GM19023 (cell line): Measurements from ENCODE around the gene HPSE2.
"Not testable (repeated sequence)": the region's sequence is repeated elsewhere in the genome, so short reads cannot be mapped to it uniquely, and the experiment has no call there.

Source experiments
- ATAC-seq: cut with Tn5 transposase; IDR thresholded peaks from one replicate; pipeline ENCODE4 v1.9.1; 2021; ENCODE audit warnings: mild to moderate bottlenecking, moderate library complexity; ENCODE audit not compliant: unreplicated experiment

The HPSE2 gene

DNA sequence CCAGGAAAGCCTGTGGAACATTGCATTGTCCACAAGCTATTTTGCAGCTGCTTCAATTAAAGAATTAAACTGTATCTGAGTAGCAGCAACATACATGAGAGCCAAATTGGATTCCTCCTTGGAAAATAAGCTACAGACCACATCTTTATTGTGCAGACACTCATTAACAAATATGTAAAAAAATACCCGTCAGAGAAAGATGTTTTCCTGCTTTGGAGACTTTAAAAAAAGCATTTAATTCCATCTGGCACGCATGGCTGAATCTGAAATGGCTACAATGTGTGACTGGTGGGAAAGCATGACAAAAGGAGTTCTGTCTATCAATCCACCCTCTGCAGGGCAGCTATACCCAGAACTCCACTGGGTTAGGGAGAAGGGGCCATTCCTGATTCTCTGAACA is 715.8 kb downstream of the HPSE2 start:
- no peak for ATAC-seq

DNA sequence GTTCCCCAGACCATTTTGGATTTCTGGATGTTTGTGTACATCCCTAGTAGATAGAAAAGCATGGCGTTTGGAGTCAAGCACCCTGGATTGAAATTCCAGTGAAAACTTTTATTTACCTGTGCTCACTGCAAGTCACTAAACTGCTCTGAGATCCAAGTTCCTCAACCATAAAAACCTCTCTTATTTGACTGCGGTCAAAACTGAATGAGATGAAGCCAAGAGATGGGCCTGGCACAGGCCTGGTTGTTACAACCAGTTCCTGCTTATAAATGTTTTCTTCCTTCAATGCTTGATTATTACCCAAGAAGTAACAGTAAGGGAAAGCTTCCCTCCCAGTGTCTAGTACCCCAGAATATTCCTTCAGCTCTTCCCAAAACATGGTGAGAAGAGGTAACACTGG is 718.0 kb downstream of the HPSE2 start:
- no peak for ATAC-seq

DNA sequence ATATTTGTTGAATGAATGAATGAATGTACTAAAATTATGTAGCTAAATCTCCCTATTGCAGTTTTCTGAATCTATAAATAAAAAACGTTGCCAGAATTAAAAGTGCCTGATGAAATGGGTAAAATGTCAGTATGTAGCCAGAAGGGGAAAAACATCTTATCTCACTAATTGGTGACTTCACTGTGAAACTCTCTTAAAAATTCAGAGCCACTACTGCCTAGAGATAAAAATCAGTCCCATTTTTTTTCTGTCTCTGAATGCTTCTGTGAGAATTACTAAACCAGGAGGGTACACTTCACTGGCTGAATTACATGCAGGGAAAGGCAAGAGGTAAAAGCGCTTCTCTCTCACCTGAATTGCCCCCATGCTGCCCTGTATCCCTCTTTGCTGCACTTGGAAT is 719.3 kb downstream of the HPSE2 start:
- ATAC-seq, result no peak

DNA sequence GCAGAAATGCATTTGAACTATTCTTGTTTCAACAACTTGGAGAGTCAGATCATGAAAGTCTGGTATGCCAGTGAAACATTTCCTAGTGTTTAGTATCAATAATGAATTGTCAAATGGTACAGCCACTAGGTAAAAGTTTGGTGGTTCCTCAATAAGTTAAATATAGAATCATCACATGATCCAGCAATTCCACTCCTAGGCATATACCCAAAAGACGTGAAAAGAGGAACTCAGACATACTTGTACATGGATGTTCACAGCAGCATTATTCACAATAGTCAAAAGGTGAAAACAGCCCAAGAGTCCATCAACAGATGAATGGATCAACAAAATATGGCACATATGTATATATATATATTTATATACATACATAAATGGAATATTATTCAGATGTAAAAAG is 721.9 kb downstream of the HPSE2 start:
- ATAC-seq, result no peak

DNA sequence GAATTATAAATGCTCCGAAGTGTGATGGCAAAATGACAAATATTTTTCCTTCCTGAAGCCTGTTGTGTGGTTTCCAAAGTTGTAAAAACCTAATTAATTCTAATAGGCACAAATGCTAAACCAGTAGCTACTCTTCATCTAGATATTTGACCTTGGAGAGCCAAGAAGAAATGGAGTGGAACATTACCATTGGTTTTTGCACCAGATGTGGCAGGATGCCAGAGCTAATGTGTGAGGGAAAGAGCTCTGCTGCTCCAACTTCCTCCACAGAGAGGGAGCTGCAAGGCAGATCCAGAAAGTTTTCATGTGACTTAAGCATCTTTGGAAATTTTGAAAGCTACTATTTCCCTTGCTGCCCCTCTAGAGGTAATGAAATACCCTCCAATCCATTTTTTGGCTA is 723.8 kb downstream of the HPSE2 start:
- no peak for ATAC-seq

DNA sequence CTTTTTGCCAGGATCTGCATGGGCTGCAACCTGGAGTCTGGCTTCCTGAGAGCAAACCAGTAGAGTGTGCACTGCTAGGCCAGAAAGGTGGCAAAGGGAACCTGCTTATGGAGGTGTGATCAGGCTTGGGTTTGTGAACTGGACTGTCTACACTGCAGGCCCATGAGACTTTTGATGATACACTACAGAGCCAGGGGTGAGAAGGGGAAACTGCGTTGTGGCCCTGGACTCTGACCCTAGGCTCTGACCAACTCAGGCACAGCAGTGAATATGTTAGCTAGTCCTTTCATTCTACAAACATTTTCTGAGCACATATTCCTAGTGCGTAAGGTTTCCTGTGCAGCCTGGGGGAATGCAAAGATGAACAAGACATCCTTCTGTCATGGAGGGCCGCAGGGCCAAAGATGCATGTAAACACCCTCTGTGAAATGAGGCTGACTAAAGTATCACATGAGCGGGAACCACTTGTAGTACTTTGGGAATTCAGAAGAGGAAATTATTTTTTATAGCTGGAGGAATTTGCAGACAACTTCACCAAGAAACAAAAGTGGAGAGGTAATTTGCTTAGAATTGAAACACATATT is 725.1 kb downstream of the HPSE2 start:
- ATAC-seq, result no peak

DNA sequence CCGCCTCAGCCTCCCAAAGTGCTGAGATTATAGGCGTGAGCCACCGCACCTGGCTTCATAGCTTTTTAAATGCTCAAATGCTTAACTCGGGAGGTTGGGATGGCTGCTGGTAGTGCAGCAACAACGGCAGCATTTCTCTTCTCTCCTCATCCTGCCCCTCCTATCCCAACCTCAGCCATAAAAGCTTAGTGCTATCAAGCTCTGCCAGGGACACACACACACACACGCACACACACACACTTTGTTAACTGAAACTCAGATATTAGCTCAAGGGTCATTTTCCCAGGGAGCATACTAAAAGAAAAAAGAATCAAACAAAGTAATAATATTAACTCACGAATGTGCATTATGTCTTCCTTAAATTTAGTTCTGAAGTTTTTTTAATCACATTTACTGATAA is 725.9 kb downstream of the HPSE2 start:
- no peak for ATAC-seq

DNA sequence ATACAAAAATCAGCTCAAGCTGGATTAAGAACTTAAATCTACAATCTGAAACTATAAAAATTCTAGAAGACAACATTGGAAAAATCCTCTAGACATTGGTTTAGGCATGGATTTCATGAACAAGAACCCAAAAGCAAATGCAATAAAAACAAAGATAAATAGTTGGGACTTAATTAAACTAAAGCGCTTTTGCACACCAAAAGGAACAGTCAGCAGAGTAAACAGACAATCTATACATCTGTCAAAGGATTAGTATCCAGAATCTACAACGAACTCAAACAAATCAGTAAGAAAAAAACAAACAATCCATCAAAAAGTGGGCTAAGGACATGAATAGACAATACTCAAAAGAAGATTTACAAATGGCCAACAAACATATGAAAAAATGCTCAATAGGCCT is 733.1 kb downstream of the HPSE2 start:
- not testable (repeated sequence) for ATAC-seq

DNA sequence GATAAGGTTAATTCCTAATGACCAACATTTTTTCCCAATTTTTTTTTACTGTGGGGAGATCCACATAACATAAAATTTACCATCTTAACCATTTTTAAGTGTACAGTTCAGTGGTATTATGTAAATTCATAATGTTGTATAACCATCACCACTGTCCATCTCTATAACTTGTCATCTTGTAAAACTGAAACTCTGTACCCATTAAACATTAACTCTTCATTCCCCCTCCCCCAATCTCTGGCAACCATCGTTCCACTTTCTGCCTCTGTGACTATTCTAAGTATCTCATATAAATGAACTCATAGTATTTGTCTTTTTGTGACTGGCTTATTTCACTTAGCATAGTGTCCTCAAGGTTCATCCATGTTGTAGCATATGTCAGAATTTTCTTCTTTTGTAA is 742.9 kb downstream of the HPSE2 start:
- ATAC-seq, result no peak

DNA sequence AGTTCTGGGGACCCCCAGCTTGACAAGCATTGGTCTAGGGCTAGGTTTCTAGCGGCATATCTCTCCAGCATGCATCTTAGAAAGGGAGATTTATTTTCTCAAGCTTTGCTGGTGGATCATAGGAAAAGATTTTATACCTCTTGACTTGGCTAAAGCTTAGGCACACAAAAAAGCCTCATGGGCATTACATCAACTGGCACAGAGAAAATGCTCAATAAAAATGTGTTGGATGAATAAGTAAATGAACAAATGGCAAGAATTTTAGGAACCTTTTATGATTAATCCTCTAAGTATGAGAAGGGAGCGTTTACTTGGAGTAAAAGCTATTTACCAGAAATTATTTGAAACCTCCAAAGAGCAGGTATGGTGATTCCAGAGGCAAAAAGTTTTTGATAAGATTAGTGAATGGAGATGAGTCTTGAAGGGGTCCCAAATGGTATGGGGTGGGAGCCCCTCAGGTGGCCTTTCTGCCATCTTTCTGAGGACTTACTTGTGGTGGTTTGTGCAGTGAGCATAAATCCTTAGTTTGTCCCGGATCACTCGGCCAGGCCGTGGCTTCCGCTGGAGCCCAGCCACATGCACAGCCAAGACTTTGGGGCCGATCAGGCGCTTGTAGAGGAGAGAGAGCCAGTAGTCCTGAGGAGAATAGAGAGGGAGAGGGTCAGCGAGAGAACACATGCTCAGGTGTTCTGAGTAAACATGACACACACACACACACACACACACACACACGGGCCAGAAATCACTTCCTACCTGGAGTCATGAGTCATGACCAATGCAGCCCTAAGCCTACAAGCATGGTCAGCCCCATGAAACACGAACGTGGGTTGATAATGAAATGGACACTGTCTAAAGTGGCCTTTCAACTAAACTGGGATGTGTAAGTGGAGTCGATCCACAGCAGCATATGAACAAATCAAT is 745.8 kb downstream of the HPSE2 start:
- no peak for ATAC-seq

DNA sequence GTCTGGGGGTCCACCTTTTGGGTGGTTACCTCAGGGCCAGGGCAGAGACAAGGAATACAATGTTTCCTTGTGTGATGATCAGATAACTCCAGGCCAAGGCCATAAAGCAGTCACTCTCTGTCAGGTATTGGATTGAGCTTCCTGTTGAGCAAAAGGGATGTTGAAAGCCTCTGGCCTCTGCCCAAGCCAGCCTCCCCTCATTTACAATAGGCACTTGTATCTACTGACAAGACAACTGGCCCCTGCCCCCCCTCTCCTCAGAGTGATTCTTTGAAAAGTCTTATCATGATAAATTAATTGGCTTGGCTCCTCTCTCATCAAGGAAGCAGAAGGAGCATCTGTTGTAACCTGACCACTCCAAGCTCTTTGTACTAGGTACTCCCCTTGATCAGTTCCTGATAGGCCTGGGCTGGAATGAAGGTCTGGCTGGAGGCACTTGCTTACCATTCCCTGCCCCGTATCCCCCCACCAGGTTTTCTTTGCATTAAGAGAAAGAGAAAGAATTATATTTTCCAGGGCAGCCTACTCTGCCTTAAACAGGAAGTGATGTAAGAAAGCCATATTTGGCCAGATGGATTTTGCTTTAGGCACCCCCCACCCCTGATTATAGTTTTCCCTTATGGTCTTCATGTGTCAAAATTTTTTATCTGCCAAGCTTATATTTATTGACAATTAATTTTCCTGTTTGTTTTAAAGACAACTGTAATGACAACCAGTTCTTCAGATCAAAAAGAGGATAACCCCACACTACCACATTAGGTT is 746.8 kb downstream of the HPSE2 start:
- no peak for ATAC-seq

DNA sequence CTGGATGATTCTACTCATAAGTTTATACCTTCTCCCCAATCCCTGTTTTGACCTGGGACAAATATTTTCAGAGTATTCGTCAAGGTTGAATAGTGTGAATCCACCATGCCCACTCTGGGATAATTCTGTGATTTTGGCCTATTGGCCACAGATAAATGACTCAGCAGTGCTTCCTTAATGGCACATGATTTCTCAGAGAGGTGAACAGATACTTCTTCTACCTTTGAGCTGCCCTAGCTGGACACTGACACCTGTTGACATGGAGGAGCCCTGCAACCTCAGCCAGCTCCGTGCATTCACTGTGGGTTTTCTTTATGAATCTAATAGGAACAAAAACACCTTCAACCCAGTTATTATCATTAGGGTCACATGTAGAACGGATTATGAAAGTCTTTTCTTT is 748.0 kb downstream of the HPSE2 start:
- ATAC-seq, result no peak

DNA sequence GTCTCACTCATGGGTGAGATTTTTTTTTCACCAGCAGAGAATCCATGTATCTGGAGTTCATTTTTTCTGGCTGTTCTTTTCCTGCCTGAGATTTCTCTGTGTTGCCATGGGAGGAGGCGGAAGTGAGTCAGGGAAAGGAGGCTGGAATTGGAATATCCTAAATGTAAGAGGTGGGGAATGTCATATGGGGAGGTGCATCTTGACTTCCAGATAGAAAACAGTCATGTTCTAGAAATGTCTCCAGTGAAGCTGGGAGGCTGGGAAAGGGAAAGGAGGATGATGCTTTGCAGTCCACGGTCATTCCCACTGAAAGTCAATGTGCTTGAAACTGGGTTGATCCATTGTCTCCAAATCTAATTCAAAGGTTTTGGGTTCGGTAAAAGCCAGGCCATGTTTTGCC is 749.2 kb downstream of the HPSE2 start:
- ATAC-seq, result no peak

DNA sequence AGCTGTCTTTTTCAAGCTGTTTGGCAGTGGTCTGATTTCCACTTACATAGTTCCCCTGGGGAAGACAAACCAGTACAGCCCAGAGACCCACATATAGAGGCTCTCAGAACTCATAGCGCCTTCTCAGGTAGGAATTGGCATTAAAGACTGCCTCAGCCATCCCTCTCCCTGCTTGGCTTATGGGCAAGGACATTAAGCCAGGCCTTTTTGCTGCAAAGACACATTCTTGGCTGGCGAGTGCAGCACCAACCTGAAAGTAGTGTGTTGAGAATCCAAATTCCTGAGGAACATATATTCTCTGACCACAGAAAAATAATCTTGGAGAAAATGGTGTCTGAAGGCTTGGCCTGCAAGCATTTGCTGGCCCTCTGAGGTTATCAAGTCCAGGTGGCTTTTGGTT is 749.7 kb downstream of the HPSE2 start:
- no peak for ATAC-seq

DNA sequence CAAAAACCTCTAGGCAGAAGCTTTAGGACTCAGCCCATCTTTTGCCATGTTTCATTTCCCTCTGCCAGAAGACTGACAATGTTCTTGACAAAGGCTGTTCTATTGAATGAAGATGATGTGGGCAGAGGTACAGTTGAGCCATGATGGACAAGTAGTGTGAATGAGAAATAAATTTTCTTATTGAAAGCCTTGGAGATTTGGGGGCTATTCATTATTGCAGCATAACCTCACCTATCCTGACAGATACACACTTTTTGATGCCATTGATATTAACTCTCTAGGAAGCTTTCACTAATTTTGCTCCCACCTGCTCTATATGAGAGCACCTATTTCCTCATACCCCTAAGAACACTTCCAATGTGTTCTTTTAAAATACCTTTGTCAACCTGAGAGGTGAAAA is 752.0 kb downstream of the HPSE2 start:
- no peak for ATAC-seq

DNA sequence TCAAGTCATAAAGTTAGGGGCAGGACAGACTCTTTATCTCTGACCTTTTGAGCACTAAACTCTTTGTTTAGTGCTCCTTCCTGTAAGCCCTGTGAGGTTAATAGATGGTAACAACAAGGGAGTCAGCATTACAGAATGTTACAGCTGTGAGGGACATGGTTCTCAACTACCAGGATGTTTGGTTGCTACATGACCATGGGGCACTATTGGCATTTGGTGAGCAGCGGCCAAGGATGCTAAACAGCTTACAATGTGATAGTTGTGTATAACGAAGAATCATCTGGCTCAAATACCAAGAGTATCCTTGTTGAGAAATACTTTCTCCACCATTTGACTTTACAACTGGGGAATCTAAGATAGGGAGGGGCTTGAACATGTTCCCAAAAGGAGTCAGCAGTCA is 753.6 kb downstream of the HPSE2 start:
- ATAC-seq, result no peak

DNA sequence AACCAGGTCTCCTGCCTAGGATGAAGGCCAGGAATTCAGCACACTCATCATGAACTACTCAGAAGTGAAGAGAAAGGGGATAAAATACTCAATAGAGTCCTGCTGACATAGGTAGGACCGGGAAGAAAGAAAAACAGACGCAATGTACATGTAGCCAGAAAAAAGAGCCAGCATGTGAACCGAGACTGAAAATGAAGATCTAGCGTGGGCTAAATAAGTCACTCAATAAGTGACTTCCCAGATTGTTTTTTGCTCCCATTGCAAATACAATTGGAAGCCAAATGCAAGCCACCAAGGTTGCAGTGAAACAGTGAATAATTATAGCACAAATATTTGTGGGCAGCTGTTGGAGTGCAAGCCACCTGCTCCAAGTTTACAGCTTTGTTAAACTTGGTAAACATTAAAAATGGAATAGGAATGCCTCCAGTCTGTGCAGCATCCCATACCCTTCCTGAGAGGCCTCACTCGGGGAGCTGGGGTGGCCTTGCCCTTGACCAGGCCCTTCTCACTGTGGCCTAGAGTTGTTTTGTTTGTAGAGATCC is 754.2 kb downstream of the HPSE2 start:
- ATAC-seq, result no peak

DNA sequence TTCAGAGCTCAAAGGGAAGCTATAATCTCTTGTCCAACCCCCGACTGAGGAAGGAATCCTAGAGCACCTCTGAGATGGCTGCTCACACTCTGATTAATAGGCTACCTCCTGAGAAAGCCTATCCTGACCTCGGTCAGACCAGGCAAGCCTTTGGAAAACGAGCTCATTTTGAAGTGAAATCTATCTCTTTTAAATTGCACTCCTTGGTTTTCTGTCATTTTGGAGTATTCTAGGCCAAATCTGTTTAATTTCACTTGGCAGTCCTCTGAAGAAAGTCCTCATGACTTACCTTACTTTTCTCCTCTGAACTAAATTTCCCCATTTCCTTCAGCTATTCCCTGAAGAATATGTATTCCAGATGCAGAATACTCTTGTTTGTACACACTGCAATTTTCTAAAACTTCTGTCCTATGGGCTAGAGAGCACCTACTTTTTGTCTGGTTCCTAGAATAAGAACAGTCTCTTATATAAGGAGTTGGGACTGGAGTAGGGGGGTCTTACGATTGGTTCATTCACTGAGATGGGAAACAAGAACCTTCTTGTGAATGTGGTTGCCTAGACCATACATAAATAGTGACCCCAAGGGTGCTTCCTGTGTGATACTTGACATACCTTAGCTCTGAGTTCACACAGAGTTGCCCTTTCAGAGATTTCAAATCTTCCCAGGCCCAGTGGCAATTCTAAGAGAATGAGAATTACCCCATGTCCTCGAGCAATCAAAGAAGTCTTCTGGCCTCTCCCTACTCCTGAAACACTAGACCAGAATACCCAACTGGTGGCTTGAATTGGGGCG is 757.0 kb downstream of the HPSE2 start:
- no peak for ATAC-seq

DNA sequence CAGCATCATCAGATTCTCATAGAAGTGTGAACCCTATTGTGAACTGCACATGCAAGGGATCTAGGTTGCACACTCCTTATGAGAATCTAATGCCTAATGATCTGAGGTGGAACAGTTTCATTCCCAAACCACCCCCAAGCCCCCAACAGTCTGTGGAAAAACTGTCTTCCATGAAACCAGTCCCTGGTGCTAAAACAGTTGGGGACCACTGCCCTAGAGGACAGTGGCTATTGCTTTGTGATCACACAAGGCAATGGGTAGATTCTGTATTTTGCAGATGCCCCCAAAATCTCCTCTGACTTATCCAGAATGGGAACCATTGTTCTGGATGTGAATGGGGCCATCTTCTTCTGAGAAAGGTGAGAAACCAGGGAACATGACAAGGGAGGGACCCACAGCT is 757.8 kb downstream of the HPSE2 start:
- ATAC-seq, result no peak

DNA sequence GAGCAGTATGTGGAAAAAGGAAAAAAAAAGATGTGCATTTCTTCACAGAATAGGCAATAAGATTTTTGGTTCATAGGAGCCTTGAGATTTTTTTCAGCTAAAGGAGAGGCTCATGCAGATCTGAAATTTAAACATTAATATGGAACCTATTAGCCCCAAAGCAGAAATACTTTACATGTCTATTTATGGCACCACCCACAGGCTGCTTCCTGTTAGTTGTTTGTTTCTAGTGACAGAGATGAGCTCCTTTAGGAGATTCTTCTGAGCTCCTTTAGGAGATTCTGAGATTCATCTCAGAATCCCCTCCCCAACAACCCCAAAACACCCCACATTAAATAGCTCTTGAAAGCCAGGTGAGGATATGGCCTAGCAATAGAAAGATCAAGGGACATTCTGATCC is 761.0 kb downstream of the HPSE2 start:
- no peak for ATAC-seq

DNA sequence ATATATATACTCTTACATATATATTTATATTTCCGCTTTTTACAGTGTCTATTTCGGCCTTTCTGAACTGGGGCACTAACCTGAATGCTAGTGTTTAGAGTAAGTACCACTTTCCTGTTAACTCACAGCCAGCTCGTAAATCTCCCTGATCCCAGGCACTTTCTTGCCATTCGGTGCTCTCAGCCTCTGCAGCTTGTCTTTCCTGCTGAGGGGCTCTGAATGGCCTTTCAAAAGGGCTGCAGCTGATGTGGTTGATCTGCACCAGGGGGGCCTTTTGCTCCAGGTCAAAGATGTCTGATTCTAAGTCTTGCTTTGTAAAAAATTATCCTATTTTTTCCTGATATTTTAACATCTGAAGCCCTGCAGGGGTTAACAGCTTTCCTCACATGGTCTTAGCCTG is 763.5 kb downstream of the HPSE2 start:
- ATAC-seq, result no peak
